ENCODE results near the gene ABCC10. TPM values are rescaled to one million over a fixed set of nuclear protein-coding genes. Genes with fewer than 3 reads are reported as not detected.
"Not testable (repeated sequence)": the region's sequence is repeated elsewhere in the genome, so short reads cannot be mapped to it uniquely, and the experiment has no call there.

ABCC10 gene
- total RNA-seq, 2 experiments from 2014 or later = 51.0 to 58.3 TPM

- Mint-ChIP-seq H3K36me3 (no peaks in the 10 kb centered on the region), H3K27ac (no peak overlapping the region), H3K27me3 (peaks cover 14% of the 10 kb centered on the region), H3K4me1 (no peaks in the 10 kb centered on the region), H3K9me3 (no peaks in the 10 kb centered on the region), H3K4me3 (no peak overlapping the region)
- ATAC-seq (ENCODE audit: low read depth) = no peak
- no peak for DNase-seq
- POLR2A ChIA-PET = interaction anchor here (1.0 kb wide), 1 partner anchor 56 kb away, joined by 6 read pairs; no protein-coding TSS in a partner anchor
Measured at GRCh38 chr6:43421831-43422230, 5.5 kb upstream of the ABCC10 start.

- POLR2A ChIA-PET; ATAC-seq (ENCODE audit: low read depth); H3K4me3 Mint-ChIP-seq; DNase-seq; H3K36me3 Mint-ChIP-seq; H3K27ac Mint-ChIP-seq; H3K27me3 Mint-ChIP-seq; H3K9me3 Mint-ChIP-seq: not testable (repeated sequence)
- peaks cover 14% of the 10 kb centered on the region for H3K4me1 Mint-ChIP-seq
Measured at GRCh38 chr6:43425083-43425482, 2.3 kb upstream of the ABCC10 start.

- Mint-ChIP-seq H3K9me3 (peaks cover 1% of the 10 kb centered on the region), H3K4me3 (peak overlapping the region; percentile 98), H3K27ac (peak overlapping the region; percentile 97), H3K36me3 (peaks cover 4% of the 10 kb centered on the region), H3K4me1 (peaks cover 14% of the 10 kb centered on the region), H3K27me3 (peaks cover 2% of the 10 kb centered on the region)
- ATAC-seq (ENCODE audit: low read depth) (no peak), DNase-seq (no peak)
- POLR2A ChIA-PET = interaction anchor here (0.7 to 1.3 kb wide), 4 partner anchors 10 to 741 kb away, joined by 3 to 5 read pairs (median 4); partner anchors contain the start of gene ZNF318
Measured at GRCh38 chr6:43426928-43427405, 374 bp upstream of the ABCC10 start.

- DNase-seq (no peak), ATAC-seq (ENCODE audit: low read depth) (peak; percentile 32)
- POLR2A ChIA-PET = interaction anchor here (1.3 kb wide), 1 partner anchor 58 kb away, joined by 5 read pairs; the partner anchor contains the start of gene ZNF318
- H3K4me1 Mint-ChIP-seq = peaks cover 14% of the 10 kb centered on the region
- H3K9me3 Mint-ChIP-seq = peaks cover 1% of the 10 kb centered on the region
- peak overlapping the region; percentile 97 for H3K27ac Mint-ChIP-seq
- peak overlapping the region; percentile 98 for H3K4me3 Mint-ChIP-seq
- no peaks in the 10 kb centered on the region for H3K27me3 Mint-ChIP-seq
- H3K36me3 Mint-ChIP-seq = peaks cover 5% of the 10 kb centered on the region
Measured at GRCh38 chr6:43428112-43428570, 800 bp downstream of the ABCC10 start.

- peaks cover 1% of the 10 kb centered on the region for H3K9me3 Mint-ChIP-seq
- peaks cover 5% of the 10 kb centered on the region for H3K36me3 Mint-ChIP-seq
- H3K4me1 Mint-ChIP-seq = peaks cover 14% of the 10 kb centered on the region
- peak overlapping the region; percentile 98 for H3K4me3 Mint-ChIP-seq
- POLR2A ChIA-PET = interaction anchor here (0.6 kb wide), 1 partner anchor 27 kb away, joined by 4 read pairs; the partner anchor contains the start of gene DLK2
- DNase-seq = no peak
- H3K27me3 Mint-ChIP-seq = no peaks in the 10 kb centered on the region
- peak overlapping the region; percentile 97 for H3K27ac Mint-ChIP-seq
- ATAC-seq (ENCODE audit: low read depth) = no peak
Measured at GRCh38 chr6:43428874-43429273, 1.5 kb downstream of the ABCC10 start.

GRCh38 chr6:43432009-43432945 lies 4.9 kb downstream of the ABCC10 start:
- no peaks in the 10 kb centered on the region for H3K27me3 Mint-ChIP-seq
- ATAC-seq (ENCODE audit: low read depth) = no peak
- H3K4me1 Mint-ChIP-seq = peaks cover 11% of the 10 kb centered on the region
- no peak overlapping the region for H3K27ac Mint-ChIP-seq
- DNase-seq = no peak
- POLR2A ChIA-PET = no interaction called here
- no peaks in the 10 kb centered on the region for H3K9me3 Mint-ChIP-seq
- peaks cover 5% of the 10 kb centered on the region for H3K36me3 Mint-ChIP-seq
- no peak overlapping the region for H3K4me3 Mint-ChIP-seq

GRCh38 chr6:43433148-43433547 lies 5.8 kb downstream of the ABCC10 start:
- no peak for ATAC-seq (ENCODE audit: low read depth)
- Mint-ChIP-seq H3K4me3 (no peak overlapping the region), H3K27ac (no peak overlapping the region), H3K27me3 (no peaks in the 10 kb centered on the region), H3K4me1 (peaks cover 9% of the 10 kb centered on the region), H3K36me3 (peaks cover 5% of the 10 kb centered on the region), H3K9me3 (no peaks in the 10 kb centered on the region)
- POLR2A ChIA-PET = interaction anchor here (1.0 kb wide), 1 partner anchor 24 kb away, joined by 6 read pairs; no protein-coding TSS in a partner anchor
- DNase-seq = no peak

GRCh38 chr6:43434001-43434840 lies 6.9 kb downstream of the ABCC10 start:
- Mint-ChIP-seq H3K4me1 (no peaks in the 10 kb centered on the region), H3K27ac (no peak overlapping the region), H3K27me3 (no peaks in the 10 kb centered on the region), H3K9me3 (no peaks in the 10 kb centered on the region), H3K36me3 (peaks cover 5% of the 10 kb centered on the region), H3K4me3 (no peak overlapping the region)
- DNase-seq = no peak
- no peak for ATAC-seq (ENCODE audit: low read depth)
- POLR2A ChIA-PET = interaction anchor here (1.0 kb wide), 1 partner anchor 22 kb away, joined by 6 read pairs; no protein-coding TSS in a partner anchor

GRCh38 chr6:43434943-43435342 lies 7.6 kb downstream of the ABCC10 start:
- Mint-ChIP-seq H3K4me3 (no peak overlapping the region), H3K27me3 (no peaks in the 10 kb centered on the region), H3K4me1 (no peaks in the 10 kb centered on the region), H3K36me3 (peaks cover 5% of the 10 kb centered on the region), H3K9me3 (no peaks in the 10 kb centered on the region), H3K27ac (no peak overlapping the region)
- ATAC-seq (ENCODE audit: low read depth) = no peak
- no peak for DNase-seq
- POLR2A ChIA-PET = no interaction called here

- Mint-ChIP-seq H3K27ac (no peak overlapping the region), H3K36me3 (peaks cover 5% of the 10 kb centered on the region), H3K27me3 (no peaks in the 10 kb centered on the region), H3K9me3 (no peaks in the 10 kb centered on the region), H3K4me1 (no peaks in the 10 kb centered on the region), H3K4me3 (no peak overlapping the region)
- POLR2A ChIA-PET = interaction anchor here (2.5 kb wide), 1 partner anchor 59 kb away, joined by 6 read pairs; no protein-coding TSS in a partner anchor
- ATAC-seq (ENCODE audit: low read depth) (no peak), DNase-seq (no peak)
Measured at GRCh38 chr6:43435682-43436437, 8.5 kb downstream of the ABCC10 start.

GRCh38 chr6:43436577-43437282 lies 9.4 kb downstream of the ABCC10 start:
- H3K4me1 Mint-ChIP-seq = no peaks in the 10 kb centered on the region
- no peaks in the 10 kb centered on the region for H3K9me3 Mint-ChIP-seq
- no peaks in the 10 kb centered on the region for H3K27me3 Mint-ChIP-seq
- POLR2A ChIA-PET = interaction anchor here (0.9 to 2.5 kb wide), 2 partner anchors 9 to 58 kb away, joined by 4 to 6 read pairs; partner anchors contain the start of gene ABCC10
- no peak overlapping the region for H3K27ac Mint-ChIP-seq
- DNase-seq (no peak), ATAC-seq (ENCODE audit: low read depth) (no peak)
- H3K4me3 Mint-ChIP-seq = no peak overlapping the region
- peaks cover 3% of the 10 kb centered on the region for H3K36me3 Mint-ChIP-seq

- Mint-ChIP-seq H3K9me3 (no peaks in the 10 kb centered on the region), H3K27me3 (no peaks in the 10 kb centered on the region), H3K4me1 (no peaks in the 10 kb centered on the region), H3K27ac (no peak overlapping the region), H3K4me3 (no peak overlapping the region), H3K36me3 (no peaks in the 10 kb centered on the region)
- POLR2A ChIA-PET = interaction anchor here (0.9 to 2.5 kb wide), 2 partner anchors 10 to 57 kb away, joined by 4 to 6 read pairs; partner anchors contain the start of gene ABCC10
- DNase-seq (no peak), ATAC-seq (ENCODE audit: low read depth) (no peak)
Measured at GRCh38 chr6:43437700-43438099, 10.4 kb downstream of the ABCC10 start.
